WERI-Rb-1 (cell line): ENCODE results near the gene CACNA1E.

Experiments
- DNase-seq: peaks from one replicate; pipeline ENCODE4 v3.0.0-alpha.2; 2020
- H3K27ac ChIP-seq: fragments of 250-450 bp; sonication (Bioruptor Pico); 2 replicates; pipeline ENCODE4 v1.5.1; 2020; ENCODE audit warnings: mild to moderate bottlenecking, moderate library complexity
- H3K27me3 ChIP-seq: fragments of 250-450 bp; sonication (Bioruptor Pico); 2 replicates; pipeline ENCODE4 v1.5.1; 2021; ENCODE audit warnings: mild to moderate bottlenecking, low read depth, moderate library complexity; ENCODE audit not compliant: insufficient read depth, severe bottlenecking
- H3K36me3 ChIP-seq: fragments of 250-450 bp; sonication (Bioruptor Pico); 2 replicates; pipeline ENCODE4 v1.5.1; 2020; ENCODE audit warnings: mild to moderate bottlenecking, moderate library complexity
- H3K4me3 ChIP-seq: 2 replicates; pipeline ENCODE4 v1.5.1; 2011; ENCODE audit warnings: low read depth, mild to moderate bottlenecking, control low read depth, low read length
- H3K9me3 ChIP-seq: fragments of 250-450 bp; sonication (Bioruptor Pico); 2 replicates; pipeline ENCODE4 v1.5.1; 2021; ENCODE audit warnings: mild to moderate bottlenecking, moderate library complexity; ENCODE audit not compliant: severe bottlenecking
- TF ChIP-seq, protein P1 (sequence below): IDR thresholded peaks from 2 replicates; pipeline ENCODE4 v1.5.1; 2011; ENCODE audit warnings: low read depth, mild to moderate bottlenecking, control low read depth, inconsistent platforms, low read length

The CACNA1E gene

DNA sequence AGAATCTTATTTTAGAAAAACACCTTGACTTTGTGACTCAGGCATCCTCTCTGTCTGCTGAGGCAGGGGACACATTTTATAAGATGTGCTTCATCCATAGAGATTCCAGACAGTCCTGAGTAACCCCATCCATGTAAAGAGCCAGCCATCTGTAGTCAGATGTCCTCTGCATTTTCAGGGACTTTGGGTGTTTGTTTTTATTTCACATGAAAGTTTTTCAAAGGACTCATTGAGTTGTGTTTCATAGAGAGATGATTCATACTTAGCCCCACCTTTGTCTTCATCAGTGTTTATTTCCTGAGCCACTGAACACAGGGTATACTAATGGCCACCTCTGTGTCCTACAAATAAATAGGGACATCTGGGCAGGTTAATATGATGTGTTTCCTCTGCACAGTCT is 280.4 kb downstream of the CACNA1E start:
- Histone ChIP-seq H3K4me3 (no peak overlapping the region), H3K27me3 (peaks cover 4% of the 10 kb centered on the region), H3K36me3 (no peaks in the 10 kb centered on the region), H3K27ac (no peak overlapping the region), H3K9me3 (no peaks in the 10 kb centered on the region)
- TF ChIP-seq, protein P1, sequence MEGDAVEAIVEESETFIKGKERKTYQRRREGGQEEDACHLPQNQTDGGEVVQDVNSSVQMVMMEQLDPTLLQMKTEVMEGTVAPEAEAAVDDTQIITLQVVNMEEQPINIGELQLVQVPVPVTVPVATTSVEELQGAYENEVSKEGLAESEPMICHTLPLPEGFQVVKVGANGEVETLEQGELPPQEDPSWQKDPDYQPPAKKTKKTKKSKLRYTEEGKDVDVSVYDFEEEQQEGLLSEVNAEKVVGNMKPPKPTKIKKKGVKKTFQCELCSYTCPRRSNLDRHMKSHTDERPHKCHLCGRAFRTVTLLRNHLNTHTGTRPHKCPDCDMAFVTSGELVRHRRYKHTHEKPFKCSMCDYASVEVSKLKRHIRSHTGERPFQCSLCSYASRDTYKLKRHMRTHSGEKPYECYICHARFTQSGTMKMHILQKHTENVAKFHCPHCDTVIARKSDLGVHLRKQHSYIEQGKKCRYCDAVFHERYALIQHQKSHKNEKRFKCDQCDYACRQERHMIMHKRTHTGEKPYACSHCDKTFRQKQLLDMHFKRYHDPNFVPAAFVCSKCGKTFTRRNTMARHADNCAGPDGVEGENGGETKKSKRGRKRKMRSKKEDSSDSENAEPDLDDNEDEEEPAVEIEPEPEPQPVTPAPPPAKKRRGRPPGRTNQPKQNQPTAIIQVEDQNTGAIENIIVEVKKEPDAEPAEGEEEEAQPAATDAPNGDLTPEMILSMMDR: no peak
- DNase-seq: no peak

DNA sequence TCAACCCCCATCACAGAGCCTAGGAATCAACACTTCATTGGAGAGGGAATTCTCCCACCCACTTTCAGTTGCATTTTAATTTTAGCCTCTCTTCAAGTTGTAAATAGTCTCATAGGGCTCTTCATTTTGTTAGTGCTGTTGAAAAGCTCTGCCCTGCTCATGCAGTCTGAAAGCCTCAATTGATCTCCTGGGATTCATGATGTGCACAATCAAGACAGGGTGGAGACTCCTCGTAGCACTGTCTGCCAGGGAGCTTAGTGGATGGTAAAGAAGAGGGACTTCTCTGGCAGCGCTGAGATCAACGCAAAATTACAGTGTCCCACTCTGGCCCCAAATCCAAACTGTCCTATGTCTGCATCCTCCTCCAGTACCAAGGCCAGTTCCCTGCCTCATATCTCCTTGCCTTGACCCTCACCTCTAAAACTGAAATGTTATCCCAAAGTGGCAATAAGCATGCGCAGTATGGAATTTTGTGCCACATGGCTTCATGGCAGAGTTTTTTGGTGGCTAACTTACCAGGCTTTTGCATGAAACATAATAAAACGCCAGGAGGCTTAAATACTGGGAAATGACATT is 282.2 kb downstream of the CACNA1E start:
- no peak overlapping the region for H3K27ac ChIP-seq
- no peaks in the 10 kb centered on the region for H3K9me3 ChIP-seq
- H3K27me3 ChIP-seq: peaks cover 4% of the 10 kb centered on the region
- TF ChIP-seq, protein P1: no peak
- H3K36me3 ChIP-seq: no peaks in the 10 kb centered on the region
- H3K4me3 ChIP-seq: no peak overlapping the region
- DNase-seq: no peak

DNA sequence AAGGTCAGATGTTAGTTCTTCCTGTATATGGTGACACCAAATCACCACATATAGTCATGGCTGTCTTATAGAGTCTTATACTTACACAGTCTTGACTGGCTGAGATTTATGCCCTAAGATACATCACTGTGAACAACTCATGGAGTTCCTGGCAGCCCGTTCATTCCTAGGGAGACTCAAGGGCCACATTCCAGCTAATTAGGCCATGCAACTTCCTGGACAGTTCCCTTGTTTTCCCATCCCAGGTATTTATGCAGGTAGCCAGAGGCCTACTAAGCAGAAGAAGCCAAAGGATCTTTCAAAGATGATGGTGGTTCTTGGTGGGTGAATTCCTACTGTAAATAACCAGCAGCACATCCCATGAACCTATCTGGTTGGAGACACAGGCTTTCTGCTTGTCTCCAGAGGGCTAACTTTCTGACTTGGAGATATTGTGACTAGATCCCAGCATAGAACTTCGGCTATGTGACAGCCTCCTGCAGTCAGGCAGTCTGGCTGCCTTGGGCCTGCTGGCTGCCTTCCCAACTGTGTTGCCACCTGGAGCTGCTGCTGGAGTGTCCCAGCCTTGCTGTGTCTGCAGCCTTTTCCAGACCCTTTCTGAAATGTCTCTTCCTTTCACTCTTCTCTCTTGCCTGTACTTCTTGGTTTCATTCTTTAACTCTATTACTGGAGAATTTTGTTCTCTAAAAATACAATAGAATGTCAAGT is 283.8 kb downstream of the CACNA1E start:
- TF ChIP-seq, protein P1: no peak
- Histone ChIP-seq H3K4me3 (no peak overlapping the region), H3K36me3 (no peaks in the 10 kb centered on the region), H3K27me3 (no peaks in the 10 kb centered on the region), H3K27ac (no peak overlapping the region), H3K9me3 (no peaks in the 10 kb centered on the region)
- no peak for DNase-seq

DNA sequence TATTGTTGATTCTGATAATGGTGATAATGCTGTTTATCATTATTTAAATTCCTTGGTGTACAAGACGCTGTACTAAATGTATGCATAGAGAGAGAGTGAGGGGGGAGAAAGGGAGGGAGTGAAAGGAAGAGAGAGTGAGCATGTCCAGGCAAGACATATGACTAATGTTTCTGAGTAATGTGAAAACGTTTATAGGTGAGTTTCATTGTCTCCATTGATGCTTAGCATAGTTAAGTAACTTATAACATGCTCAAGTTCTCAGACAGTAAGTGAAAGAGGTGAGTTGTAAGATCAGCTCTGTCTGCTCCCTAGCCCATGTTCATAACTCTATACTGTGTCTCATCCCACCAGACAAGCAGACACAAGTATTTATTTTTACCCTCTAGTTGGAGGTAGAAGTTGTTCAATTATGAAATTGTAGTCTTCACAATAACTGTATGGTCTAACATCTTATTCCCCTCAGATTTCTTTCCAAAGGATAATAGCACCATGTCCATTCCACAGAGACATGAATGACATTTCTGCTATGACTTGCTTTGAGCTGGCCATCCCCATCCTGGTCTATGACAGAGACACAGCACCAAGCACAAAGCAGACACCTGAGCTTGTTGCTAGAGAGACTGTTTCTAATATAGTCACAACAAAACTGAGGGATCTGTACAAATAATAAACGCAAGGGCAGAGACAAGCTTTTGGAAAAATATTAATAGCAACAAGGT is 285.1 kb downstream of the CACNA1E start:
- H3K9me3 ChIP-seq: no peaks in the 10 kb centered on the region
- H3K36me3 ChIP-seq: no peaks in the 10 kb centered on the region
- no peak overlapping the region for H3K4me3 ChIP-seq
- H3K27ac ChIP-seq: no peak overlapping the region
- H3K27me3 ChIP-seq: no peaks in the 10 kb centered on the region
- TF ChIP-seq, protein P1: no peak
- no peak for DNase-seq

DNA sequence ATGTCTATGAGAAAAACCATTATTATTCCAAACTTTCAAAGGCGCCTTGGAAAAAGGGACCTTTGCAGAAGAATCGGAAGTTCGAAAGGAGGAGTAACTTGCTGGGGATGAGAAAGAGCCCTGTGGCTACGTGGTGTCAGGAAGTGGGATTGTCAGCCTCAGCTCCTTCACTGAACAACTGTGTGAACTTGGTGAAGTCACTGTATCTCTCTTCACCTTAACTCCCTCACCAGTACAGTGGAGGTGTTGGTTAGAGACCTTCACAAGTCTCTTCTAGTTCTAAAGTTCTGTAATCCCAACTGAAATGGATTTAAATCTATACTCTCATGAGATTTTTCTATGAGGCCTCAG is 285.6 kb downstream of the CACNA1E start:
- DNase-seq: no peak
- H3K9me3 ChIP-seq: no peaks in the 10 kb centered on the region
- no peaks in the 10 kb centered on the region for H3K27me3 ChIP-seq
- no peak overlapping the region for H3K4me3 ChIP-seq
- H3K36me3 ChIP-seq: no peaks in the 10 kb centered on the region
- TF ChIP-seq, protein P1: no peak
- no peak overlapping the region for H3K27ac ChIP-seq
